Activated effector memory CD4-positive, alpha-beta T cell treated with anti-CD3 and anti-CD28 coated beads, Interleukin-2, amount 50 U/mL, for 16 hours (primary cell): ENCODE results near the gene AP2A2.

ENCODE experiments used
- DNase-seq: peaks from one replicate; pipeline ENCODE4 v3.0.0-alpha.2; 2020

AP2A2 gene

GRCh38 chr11:1017269-1018005 lies 91.8 kb downstream of the AP2A2 start:
- DNase-seq: no peak

- no peak for DNase-seq
Observed at GRCh38 chr11:1018091-1018490, 92.4 kb downstream of the AP2A2 start.

GRCh38 chr11:1019321-1019910 lies 93.7 kb downstream of the AP2A2 start:
- DNase-seq: no peak

- no peak for DNase-seq
Observed at GRCh38 chr11:1020211-1020905, 94.7 kb downstream of the AP2A2 start.

- DNase-seq: no peak
Observed at GRCh38 chr11:1022411-1022810, 96.7 kb downstream of the AP2A2 start.

- no peak for DNase-seq
Observed at GRCh38 chr11:1022908-1023810, 97.5 kb downstream of the AP2A2 start.

- DNase-seq: no peak
Observed at GRCh38 chr11:1023811-1024596, 98.3 kb downstream of the AP2A2 start.

GRCh38 chr11:1024597-1025409 lies 99.1 kb downstream of the AP2A2 start:
- DNase-seq: no peak

GRCh38 chr11:1025410-1026162 lies 99.9 kb downstream of the AP2A2 start:
- DNase-seq: no peak

GRCh38 chr11:1026163-1026450 lies 100.4 kb downstream of the AP2A2 start:
- DNase-seq: no peak

- DNase-seq: no peak
Observed at GRCh38 chr11:1026641-1027482, 101.2 kb downstream of the AP2A2 start.

- no peak for DNase-seq
Observed at GRCh38 chr11:1027483-1028290, 102.0 kb downstream of the AP2A2 start.

- no peak for DNase-seq
Observed at GRCh38 chr11:1028291-1028540, 102.5 kb downstream of the AP2A2 start.

GRCh38 chr11:1028616-1029015 lies 102.9 kb downstream of the AP2A2 start:
- DNase-seq: no peak

GRCh38 chr11:1029051-1029450 lies 103.4 kb downstream of the AP2A2 start:
- no peak for DNase-seq

- DNase-seq: no peak
Observed at GRCh38 chr11:1029654-1030053, 104.0 kb downstream of the AP2A2 start.

- DNase-seq: no peak
Observed at GRCh38 chr11:1030086-1030485, 104.4 kb downstream of the AP2A2 start.

GRCh38 chr11:1030556-1030955 lies 104.9 kb downstream of the AP2A2 start:
- DNase-seq: no peak
